ENCODE measurements around the gene PCGF3. TPM values are rescaled to one million over a fixed set of nuclear protein-coding genes. Genes with fewer than 3 reads are reported as not detected.

PCGF3 gene
- total RNA-seq, 4 donors from 2014 or later: 17.7 to 80.6 (median 53.4) TPM

- DNase-seq: no peak
- Histone ChIP-seq H3K27ac (no peak overlapping the region), H3K9me3 (no peaks in the 10 kb centered on the region)
These were observed 23.7 kb upstream of the PCGF3 start for GRCh38 chr4:681736-682451.

DNA sequence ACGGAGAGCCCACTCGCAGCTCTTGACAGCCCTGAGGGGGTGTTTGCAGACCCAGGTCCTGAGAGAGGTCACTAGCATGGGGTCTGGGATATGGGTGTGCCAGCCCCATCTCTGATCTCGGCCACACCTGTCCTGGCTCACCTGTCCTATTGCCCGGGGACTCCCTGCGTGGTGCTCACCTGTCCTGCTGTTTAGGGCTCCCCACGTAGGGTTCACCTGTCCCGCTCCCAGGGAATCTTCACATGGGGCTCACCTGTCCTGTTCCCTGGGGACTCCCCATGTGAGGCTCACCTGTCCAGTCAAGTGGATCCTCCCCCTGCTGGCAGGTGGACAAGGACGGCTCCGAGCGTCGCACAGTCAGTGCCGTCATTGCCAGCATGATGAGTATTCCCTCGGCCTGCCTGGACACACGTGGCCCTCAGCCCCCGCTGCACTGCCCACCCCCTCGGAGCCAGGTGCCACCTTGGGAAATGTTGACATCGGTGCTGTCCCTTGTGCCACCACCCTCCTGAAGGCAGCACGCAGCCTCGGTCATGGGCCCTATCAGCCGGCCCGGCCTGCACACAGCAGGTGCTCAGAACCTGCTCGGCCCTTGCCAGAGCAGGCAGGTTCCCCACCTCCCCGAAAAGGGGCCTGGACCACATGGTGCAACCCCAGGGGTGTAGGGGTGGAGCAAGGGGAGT lies 23.0 kb upstream of the PCGF3 start:
- TF ChIP-seq, protein P1, sequence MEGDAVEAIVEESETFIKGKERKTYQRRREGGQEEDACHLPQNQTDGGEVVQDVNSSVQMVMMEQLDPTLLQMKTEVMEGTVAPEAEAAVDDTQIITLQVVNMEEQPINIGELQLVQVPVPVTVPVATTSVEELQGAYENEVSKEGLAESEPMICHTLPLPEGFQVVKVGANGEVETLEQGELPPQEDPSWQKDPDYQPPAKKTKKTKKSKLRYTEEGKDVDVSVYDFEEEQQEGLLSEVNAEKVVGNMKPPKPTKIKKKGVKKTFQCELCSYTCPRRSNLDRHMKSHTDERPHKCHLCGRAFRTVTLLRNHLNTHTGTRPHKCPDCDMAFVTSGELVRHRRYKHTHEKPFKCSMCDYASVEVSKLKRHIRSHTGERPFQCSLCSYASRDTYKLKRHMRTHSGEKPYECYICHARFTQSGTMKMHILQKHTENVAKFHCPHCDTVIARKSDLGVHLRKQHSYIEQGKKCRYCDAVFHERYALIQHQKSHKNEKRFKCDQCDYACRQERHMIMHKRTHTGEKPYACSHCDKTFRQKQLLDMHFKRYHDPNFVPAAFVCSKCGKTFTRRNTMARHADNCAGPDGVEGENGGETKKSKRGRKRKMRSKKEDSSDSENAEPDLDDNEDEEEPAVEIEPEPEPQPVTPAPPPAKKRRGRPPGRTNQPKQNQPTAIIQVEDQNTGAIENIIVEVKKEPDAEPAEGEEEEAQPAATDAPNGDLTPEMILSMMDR (IDR thresholded peaks at IDR 0.05): no peak
- TF ChIP-seq POLR2A (IDR thresholded peaks at IDR 0.05): no peak
- Histone ChIP-seq H3K4me3 (no peak overlapping the region), H3K9me3 (no peaks in the 10 kb centered on the region), H3K4me1 (peaks cover 0 to 17% of the 10 kb centered on the region in 2 donors), H3K36me3 (no peaks in the 10 kb centered on the region), H3K27ac (no peak overlapping the region), H3K27me3 (no peaks in the 10 kb centered on the region)
- intact Hi-C loops (cut with DNase I; ENCODE audit: low total_unique reads): no loop called here
- no peak for DNase-seq

More at GRCh38 chr4:681736-682451, 23.7 kb upstream of the PCGF3 start:
- no peaks in the 10 kb centered on the region for H3K36me3 ChIP-seq
- peaks cover 0 to 11% of the 10 kb centered on the region in 2 donors for H3K4me1 ChIP-seq
- H3K4me3 ChIP-seq: peak overlapping the region in 1 of 2 donors; percentile 20
- TF ChIP-seq, protein P1 (IDR thresholded peaks at IDR 0.05): no peak
- TF ChIP-seq POLR2A (IDR thresholded peaks at IDR 0.05): no peak
- no peaks in the 10 kb centered on the region for H3K27me3 ChIP-seq
- intact Hi-C loops (cut with DNase I; ENCODE audit: low total_unique reads): no loop called here

- Histone ChIP-seq H3K27ac (no peak overlapping the region), H3K36me3 (no peaks in the 10 kb centered on the region), H3K4me1 (peaks cover 0 to 17% of the 10 kb centered on the region in 2 donors), H3K9me3 (no peaks in the 10 kb centered on the region), H3K4me3 (no peak overlapping the region), H3K27me3 (no peaks in the 10 kb centered on the region)
- DNase-seq: no peak
- no peak for TF ChIP-seq POLR2A (IDR thresholded peaks at IDR 0.05)
- TF ChIP-seq, protein P1 (IDR thresholded peaks at IDR 0.05): no peak
- intact Hi-C loops (cut with DNase I; ENCODE audit: low total_unique reads): no loop called here
These were observed 22.3 kb upstream of the PCGF3 start for GRCh38 chr4:683247-683897.

DNA sequence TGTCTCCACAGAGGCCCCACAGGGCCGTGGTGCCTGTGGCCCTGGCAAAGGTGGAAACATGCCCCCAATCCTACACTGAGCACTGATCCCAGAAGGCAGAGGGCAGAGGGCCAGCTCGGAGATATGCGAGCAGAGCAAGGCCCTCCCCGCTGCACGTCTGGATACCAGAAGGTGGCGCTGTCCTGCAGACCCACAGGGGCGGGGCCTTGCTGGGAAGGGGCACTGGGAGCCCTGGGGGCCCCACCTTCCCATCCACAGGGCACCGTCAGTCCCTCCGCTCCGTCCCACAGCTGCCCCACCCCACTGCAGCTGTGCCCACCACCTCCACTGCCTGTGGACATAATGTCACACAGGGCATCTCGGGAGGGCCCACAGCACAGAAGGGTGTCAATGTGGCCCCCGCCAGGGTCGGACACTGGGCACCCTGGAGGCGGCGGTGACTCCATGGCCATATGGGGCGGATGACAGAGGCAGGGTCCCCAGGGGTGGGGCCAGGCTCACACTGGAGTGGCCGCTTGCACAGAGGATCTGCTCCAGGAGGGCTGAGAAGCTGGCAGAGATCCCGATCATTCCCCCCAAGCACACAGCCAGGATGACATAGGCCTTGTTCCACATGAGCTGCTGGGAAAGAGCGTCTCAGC lies 21.5 kb upstream of the PCGF3 start:
- intact Hi-C loops (cut with DNase I; ENCODE audit: low total_unique reads): no loop called here
- Histone ChIP-seq H3K27ac (no peak overlapping the region), H3K4me1 (peaks cover 0 to 23% of the 10 kb centered on the region in 2 donors), H3K9me3 (no peaks in the 10 kb centered on the region), H3K4me3 (no peak overlapping the region), H3K27me3 (no peaks in the 10 kb centered on the region), H3K36me3 (no peaks in the 10 kb centered on the region)
- TF ChIP-seq, protein P1 (IDR thresholded peaks at IDR 0.05): peak in 2 of 4 experiments; percentile 35 to 42
- no peak for TF ChIP-seq POLR2A (IDR thresholded peaks at IDR 0.05)
- DNase-seq: no peak

All from uterus (tissue), 4 donors.